NCI-H1694 (cell line): ENCODE data around the gene RAPGEF2.
"Not testable (repeated sequence)": the region's sequence is repeated elsewhere in the genome, so short reads cannot be mapped to it uniquely, and the experiment has no call there.

Experiments
- DNase-seq: peaks from one replicate; lab custom pipeline; 2025; lab: John Stamatoyannopoulos, UW

Gene RAPGEF2

GRCh38 chr4:159239629-159240028 is 136.8 kb downstream of the RAPGEF2 start:
- no peak for DNase-seq

GRCh38 chr4:159240046-159240445 is 137.2 kb downstream of the RAPGEF2 start:
- no peak for DNase-seq

GRCh38 chr4:159240687-159241086 is 137.8 kb downstream of the RAPGEF2 start:
- DNase-seq: no peak

- no peak for DNase-seq
These were observed 139.5 kb downstream of the RAPGEF2 start for GRCh38 chr4:159242427-159242826.

- peak; percentile 45 for DNase-seq
These were observed 145.7 kb downstream of the RAPGEF2 start for GRCh38 chr4:159248384-159249178.

GRCh38 chr4:159250751-159251325 is 148.0 kb downstream of the RAPGEF2 start:
- DNase-seq: no peak

- DNase-seq: not testable (repeated sequence)
These were observed 148.7 kb downstream of the RAPGEF2 start for GRCh38 chr4:159251580-159251979.

GRCh38 chr4:159252491-159252890 is 149.6 kb downstream of the RAPGEF2 start:
- DNase-seq: no peak

GRCh38 chr4:159256037-159256436 is 153.2 kb downstream of the RAPGEF2 start:
- no peak for DNase-seq

- no peak for DNase-seq
These were observed 156.1 kb downstream of the RAPGEF2 start for GRCh38 chr4:159258889-159259560.

- no peak for DNase-seq
These were observed 161.2 kb downstream of the RAPGEF2 start for GRCh38 chr4:159264057-159264456.

- no peak for DNase-seq
These were observed 164.3 kb downstream of the RAPGEF2 start for GRCh38 chr4:159266981-159267868.

- DNase-seq: no peak
These were observed 165.0 kb downstream of the RAPGEF2 start for GRCh38 chr4:159267869-159268285.

- no peak for DNase-seq
These were observed 165.7 kb downstream of the RAPGEF2 start for GRCh38 chr4:159268607-159269006.

GRCh38 chr4:159269116-159269515 is 166.2 kb downstream of the RAPGEF2 start:
- no peak for DNase-seq

- no peak for DNase-seq
These were observed 167.1 kb downstream of the RAPGEF2 start for GRCh38 chr4:159269956-159270355.

- no peak for DNase-seq
These were observed 169.0 kb downstream of the RAPGEF2 start for GRCh38 chr4:159271856-159272255.

- no peak for DNase-seq
These were observed 169.6 kb downstream of the RAPGEF2 start for GRCh38 chr4:159272273-159273140.

GRCh38 chr4:159273141-159273438 is 170.2 kb downstream of the RAPGEF2 start:
- DNase-seq: no peak

- DNase-seq: no peak
These were observed 171.0 kb downstream of the RAPGEF2 start for GRCh38 chr4:159273841-159274240.

- no peak for DNase-seq
These were observed 175.5 kb downstream of the RAPGEF2 start for GRCh38 chr4:159278399-159278798.
